HL-60 (cell line): ENCODE results near the gene PPARGC1A.

Experiments
- DNase-seq, 2 experiments: peaks; one replicate each; pipeline ENCODE4 v3.0.0-alpha.2; 2010 to 2020; ENCODE audit warnings: low read depth in 1 of 2, low spot score in 1 of 2
- H3K27ac ChIP-seq: fragments of 250-450 bp; sonication (Bioruptor Pico); replicated peaks from 2 replicates; pipeline ENCODE4 v1.5.1; 2020; ENCODE audit warnings: mild to moderate bottlenecking, moderate library complexity
- H3K27me3 ChIP-seq: fragments of 250-450 bp; sonication (Bioruptor Pico); 2 replicates; pipeline ENCODE4 v1.5.1; 2021; ENCODE audit warnings: mild to moderate bottlenecking, moderate library complexity; ENCODE audit not compliant: insufficient read depth, poor library complexity, severe bottlenecking
- H3K4me3 ChIP-seq: replicated peaks from 2 replicates; pipeline ENCODE4 v1.5.1; 2011; ENCODE audit warnings: mild to moderate bottlenecking, control low read depth, low read length; ENCODE audit not compliant: insufficient read depth
- GABPA ChIP-seq: IDR thresholded peaks from 2 replicates; pipeline ENCODE4 v1.6.1; 2012; ENCODE audit warnings: low read depth
- POLR2AphosphoS5 ChIP-seq: IDR thresholded peaks from 2 replicates; pipeline ENCODE4 v1.6.1; 2012; ENCODE audit warnings: low read depth
- SPI1 ChIP-seq: IDR thresholded peaks from 2 replicates; pipeline ENCODE4 v1.6.1; 2012; ENCODE audit warnings: low read depth, mild to moderate bottlenecking, borderline replicate concordance
- TF ChIP-seq, protein P1 (sequence below): IDR thresholded peaks from 2 replicates; pipeline ENCODE4 v1.6.1; 2012; ENCODE audit warnings: low read depth; ENCODE audit not compliant: insufficient replicate concordance
- TF ChIP-seq, protein P2 (sequence below): IDR thresholded peaks from one replicate; pipeline ENCODE4 v1.5.1; 2011; ENCODE audit warnings: low read length, control low read depth, inconsistent platforms; ENCODE audit not compliant: insufficient read depth

The PPARGC1A gene

DNA sequence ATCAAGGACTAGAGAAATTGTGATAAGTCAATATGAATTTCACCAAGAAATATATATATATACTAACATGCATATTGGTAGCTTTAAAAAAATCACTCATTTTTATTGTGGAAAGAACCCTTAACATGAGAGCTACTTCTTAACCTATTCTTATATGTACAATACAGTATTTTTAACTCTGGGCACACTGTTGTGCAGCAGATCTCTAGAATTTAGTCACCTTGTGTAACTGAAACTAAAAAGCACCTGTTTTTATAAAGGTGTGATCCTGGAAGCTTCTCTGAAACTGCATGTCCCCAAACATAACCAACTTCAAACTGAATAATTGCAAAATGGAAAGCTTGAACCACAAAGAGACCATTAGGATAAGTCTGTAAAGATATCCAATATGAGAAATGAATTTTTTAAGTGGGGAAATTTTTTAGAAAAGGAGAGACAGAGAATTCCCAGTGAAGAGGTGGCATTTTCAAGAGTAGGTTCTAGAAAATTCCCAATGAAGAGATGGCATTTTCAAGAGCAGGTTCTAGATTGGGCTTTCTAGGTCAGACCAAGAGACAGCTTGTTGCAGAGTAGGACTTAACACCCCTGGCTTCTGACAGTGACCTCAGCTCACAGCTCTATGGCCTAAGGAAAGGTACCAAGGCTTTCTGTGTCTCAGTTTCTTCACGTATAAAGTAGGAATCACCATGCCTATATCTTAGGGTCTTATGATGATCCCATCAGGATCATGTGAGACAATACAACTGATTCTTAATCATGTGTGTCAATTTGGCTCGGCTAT is 22.0 kb upstream of the PPARGC1A start:
- H3K27me3 ChIP-seq = no peaks in the 10 kb centered on the region
- no peak overlapping the region for H3K4me3 ChIP-seq
- no peak overlapping the region for H3K27ac ChIP-seq
- TF ChIP-seq, protein P1, sequence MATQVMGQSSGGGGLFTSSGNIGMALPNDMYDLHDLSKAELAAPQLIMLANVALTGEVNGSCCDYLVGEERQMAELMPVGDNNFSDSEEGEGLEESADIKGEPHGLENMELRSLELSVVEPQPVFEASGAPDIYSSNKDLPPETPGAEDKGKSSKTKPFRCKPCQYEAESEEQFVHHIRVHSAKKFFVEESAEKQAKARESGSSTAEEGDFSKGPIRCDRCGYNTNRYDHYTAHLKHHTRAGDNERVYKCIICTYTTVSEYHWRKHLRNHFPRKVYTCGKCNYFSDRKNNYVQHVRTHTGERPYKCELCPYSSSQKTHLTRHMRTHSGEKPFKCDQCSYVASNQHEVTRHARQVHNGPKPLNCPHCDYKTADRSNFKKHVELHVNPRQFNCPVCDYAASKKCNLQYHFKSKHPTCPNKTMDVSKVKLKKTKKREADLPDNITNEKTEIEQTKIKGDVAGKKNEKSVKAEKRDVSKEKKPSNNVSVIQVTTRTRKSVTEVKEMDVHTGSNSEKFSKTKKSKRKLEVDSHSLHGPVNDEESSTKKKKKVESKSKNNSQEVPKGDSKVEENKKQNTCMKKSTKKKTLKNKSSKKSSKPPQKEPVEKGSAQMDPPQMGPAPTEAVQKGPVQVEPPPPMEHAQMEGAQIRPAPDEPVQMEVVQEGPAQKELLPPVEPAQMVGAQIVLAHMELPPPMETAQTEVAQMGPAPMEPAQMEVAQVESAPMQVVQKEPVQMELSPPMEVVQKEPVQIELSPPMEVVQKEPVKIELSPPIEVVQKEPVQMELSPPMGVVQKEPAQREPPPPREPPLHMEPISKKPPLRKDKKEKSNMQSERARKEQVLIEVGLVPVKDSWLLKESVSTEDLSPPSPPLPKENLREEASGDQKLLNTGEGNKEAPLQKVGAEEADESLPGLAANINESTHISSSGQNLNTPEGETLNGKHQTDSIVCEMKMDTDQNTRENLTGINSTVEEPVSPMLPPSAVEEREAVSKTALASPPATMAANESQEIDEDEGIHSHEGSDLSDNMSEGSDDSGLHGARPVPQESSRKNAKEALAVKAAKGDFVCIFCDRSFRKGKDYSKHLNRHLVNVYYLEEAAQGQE = no peak
- no peak for TF ChIP-seq POLR2AphosphoS5
- no peak for TF ChIP-seq GABPA
- TF ChIP-seq SPI1 = no peak
- TF ChIP-seq, protein P2, sequence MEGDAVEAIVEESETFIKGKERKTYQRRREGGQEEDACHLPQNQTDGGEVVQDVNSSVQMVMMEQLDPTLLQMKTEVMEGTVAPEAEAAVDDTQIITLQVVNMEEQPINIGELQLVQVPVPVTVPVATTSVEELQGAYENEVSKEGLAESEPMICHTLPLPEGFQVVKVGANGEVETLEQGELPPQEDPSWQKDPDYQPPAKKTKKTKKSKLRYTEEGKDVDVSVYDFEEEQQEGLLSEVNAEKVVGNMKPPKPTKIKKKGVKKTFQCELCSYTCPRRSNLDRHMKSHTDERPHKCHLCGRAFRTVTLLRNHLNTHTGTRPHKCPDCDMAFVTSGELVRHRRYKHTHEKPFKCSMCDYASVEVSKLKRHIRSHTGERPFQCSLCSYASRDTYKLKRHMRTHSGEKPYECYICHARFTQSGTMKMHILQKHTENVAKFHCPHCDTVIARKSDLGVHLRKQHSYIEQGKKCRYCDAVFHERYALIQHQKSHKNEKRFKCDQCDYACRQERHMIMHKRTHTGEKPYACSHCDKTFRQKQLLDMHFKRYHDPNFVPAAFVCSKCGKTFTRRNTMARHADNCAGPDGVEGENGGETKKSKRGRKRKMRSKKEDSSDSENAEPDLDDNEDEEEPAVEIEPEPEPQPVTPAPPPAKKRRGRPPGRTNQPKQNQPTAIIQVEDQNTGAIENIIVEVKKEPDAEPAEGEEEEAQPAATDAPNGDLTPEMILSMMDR = no peak
- DNase-seq = no peak

DNA sequence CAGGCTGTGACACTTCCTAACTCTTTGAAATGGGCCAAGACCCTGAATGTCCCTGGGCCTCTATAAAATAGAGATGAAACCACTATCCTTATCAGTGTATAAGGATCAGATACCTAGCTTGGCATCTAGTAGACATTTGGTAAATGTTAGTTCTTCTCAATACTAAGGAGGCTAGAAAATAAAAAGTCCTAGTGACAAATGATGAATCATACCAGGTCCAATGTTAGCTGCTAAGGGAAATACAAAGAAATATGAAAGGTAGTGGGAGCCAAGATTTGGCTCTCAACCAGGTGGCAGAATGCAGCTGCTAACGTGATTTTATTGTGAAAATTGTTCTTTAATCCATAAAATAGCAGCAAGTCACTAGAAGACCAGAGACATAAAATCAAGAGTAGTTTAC is 19.8 kb upstream of the PPARGC1A start:
- DNase-seq = no peak
- H3K27ac ChIP-seq = no peak overlapping the region
- H3K27me3 ChIP-seq = no peaks in the 10 kb centered on the region
- TF ChIP-seq SPI1 (no peak), POLR2AphosphoS5 (no peak), GABPA (no peak)
- TF ChIP-seq, protein P1 = no peak
- TF ChIP-seq, protein P2 = no peak
- no peak overlapping the region for H3K4me3 ChIP-seq

DNA sequence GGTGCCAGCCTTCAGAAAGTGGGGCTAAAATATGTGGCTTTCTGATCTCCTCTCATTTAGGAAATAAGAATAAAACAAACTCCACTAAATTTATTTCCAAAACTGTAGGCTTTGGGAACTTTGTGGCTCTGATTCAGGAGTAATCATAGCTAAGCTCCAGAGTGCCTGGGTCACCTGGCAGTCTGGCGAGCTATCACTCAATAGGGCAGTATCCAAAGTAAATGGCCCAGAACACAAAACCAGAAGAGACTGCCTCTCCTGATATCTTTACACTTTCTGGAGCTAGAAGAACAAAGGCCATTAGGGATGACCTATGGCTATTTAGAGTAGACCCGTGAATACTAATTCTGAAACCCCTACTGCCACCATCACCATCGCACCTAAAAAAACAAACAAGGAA is 17.0 kb upstream of the PPARGC1A start:
- no peak overlapping the region for H3K27ac ChIP-seq
- H3K4me3 ChIP-seq = no peak overlapping the region
- no peak for DNase-seq
- no peaks in the 10 kb centered on the region for H3K27me3 ChIP-seq
- TF ChIP-seq GABPA (no peak), POLR2AphosphoS5 (no peak), SPI1 (no peak)
- TF ChIP-seq, protein P1 = no peak
- TF ChIP-seq, protein P2 = no peak
